GM19452 (cell line): ENCODE data around the gene RFNG.

ENCODE experiments used
- ATAC-seq: cut with Tn5 transposase; IDR thresholded peaks from one replicate; pipeline ENCODE4 v1.9.1; 2021; ENCODE audit not compliant: unreplicated experiment

RFNG gene

DNA sequence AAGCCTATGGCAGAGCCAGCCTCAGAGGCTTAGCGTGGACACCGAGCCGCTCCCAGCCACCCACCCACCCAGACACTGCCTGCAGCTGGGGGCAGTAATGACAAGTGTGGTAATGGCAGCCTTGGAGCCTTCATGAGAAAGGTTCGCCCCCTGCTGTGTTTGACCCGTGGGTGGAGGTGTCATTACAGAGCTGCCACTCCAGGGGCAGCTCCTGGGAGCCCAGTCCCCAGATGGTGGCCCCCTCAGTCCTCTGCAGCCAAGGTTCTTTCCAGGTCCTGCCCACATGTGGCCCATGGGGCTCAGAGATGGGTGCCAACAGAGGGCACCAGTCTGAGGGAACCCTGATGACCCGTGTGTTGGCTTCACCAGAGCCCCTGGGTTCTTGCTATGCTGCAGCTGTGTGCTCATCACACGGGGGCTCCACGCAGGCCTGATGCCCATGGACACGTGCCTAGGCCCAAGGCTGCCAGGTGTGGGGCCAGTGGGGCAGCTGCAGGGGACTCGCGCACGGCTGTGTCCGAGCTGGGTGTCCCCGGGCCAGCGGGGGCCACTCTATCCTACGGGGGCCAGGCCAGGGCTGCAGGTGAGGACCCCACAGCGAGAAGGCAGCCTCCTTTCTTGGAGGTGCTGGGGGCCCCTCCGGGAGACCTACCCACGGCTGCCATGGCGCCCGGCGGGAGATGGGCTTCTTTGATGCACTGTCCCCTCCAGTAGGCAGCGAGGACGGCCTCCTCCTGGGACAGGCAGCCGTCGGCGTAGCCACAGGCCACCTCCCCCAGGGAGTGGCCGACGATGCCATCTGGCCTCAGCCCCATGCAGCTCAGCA lies 38.3 kb upstream of the RFNG start:
- no peak for ATAC-seq

DNA sequence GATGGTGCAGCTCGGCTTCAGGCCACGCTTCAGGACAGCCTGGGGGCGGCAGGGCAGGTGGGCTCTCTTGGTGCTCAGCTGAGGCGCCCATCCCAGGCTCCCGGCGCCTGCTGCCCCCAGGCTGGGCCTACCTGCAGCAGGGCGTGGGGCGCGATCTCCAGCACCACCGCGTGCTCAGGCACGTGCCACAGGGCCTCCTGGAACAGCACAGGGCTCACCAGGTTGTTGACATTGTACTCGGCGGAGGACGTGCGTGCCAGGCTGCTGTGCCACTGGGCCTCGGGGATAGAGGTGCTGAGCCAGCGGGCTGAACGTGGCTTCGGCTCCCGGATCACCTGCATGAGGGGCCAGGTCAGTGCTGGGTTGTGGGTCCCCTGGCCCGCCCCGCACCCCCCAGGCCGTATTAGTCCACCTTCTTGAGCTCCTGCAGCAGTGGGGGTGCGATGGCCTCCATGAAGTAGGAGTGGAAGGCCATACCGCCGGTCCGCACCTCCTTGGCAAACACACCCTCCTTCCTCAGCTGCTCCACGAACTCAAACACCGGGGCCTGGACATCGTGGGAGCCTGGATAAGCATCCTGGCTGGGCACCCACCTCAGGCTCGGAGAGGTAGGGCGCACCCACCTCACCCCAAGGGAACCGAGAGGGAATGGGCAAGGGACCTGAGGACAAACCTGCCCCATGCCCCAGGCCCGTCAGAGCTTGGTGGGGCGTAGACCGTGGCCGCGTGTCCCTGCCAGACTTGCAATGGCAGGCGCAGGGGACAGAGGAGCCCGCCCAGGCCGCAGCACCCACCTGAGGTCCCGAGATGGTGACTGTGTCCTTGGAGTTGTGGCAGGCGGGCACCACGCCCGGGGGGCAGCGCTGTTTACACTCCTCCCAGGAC lies 37.5 kb upstream of the RFNG start:
- no peak for ATAC-seq

DNA sequence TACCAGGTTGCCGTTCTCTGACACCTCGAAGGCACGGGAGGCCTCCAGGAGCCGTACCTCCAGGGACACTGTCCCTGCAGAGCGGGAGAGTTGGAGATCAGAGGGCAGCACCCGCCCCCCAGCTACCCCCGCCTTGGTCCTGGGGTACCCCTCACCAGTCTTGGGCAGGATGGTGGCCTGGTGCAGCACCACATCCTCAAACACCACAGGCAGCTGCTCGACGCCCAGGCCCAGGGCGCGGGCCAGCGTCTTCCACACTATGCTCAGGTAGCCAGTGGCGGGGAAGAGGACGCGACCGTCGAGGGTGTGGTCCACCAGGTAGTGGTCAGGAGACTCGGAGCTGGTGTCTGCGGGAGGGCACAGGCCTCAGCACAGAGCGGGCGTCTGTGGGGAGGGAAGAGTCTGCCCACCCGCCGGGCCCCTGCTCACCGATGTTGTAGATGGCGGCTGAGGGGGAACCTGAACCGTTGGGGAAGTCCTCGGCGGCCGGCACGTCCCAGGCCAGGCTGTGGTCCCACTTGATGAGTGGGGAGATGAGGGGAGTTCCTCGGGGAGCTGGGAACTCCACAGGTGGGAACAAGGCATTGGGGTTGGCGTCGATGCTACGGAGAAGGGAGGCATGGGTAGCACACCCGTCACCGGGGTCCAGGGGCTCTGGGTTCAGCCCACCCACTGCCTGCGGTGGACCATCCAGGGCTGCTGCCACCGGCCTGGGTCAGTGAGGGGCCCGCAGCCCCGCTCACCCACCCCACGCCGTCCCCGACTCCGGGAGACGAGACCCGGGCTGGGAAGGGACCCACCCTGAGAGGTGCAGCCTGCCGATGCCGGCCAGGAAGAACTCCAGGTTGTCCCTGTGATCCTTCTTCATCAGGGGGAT lies 36.6 kb upstream of the RFNG start:
- ATAC-seq = no peak

DNA sequence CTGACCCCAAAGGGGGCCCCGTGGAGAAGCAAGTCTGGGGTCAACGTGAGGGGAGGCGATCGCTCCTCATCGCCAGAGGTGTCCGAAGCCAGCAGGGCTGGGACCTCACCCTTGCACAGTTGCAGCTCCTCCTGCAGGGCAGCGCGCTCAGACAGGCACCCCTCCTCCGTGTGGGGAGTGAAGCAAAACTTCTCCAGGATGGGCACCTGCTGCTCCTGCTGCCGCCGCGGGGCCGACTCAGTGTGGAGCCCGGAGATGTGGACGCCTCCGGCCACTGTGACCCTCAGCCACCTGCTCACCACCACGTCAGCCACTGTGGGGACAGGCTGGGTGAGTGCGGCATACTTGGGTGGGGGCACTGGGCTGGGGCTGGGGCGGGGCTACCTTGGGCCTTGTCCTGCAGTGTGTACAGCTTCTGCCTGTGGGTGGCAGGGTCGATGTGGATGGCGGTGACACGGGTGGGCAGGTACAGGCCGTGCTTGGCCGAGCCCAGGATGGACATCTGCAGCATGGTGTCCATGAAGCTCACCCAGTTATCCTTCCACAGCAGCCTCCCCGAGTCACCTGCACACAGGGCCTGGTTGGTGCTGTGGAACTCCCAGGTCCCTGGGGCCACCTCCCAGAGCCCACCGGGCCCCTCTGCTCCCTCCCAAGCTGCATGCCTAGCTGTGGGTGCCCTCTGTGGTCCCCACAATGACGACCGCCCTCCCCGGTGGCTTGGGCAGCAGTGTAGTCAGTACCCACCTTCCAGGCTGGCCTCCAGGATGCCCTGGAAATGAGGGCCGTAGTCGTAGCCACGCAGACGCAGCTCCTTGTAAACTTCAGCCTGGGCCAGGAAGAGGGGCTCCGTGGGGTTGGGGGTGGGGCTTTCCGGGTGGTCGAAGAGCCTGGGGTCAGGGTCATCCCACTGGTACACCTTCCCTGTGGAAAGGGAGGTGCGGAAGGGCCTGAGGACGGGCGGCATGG lies 35.6 kb upstream of the RFNG start:
- no peak for ATAC-seq

DNA sequence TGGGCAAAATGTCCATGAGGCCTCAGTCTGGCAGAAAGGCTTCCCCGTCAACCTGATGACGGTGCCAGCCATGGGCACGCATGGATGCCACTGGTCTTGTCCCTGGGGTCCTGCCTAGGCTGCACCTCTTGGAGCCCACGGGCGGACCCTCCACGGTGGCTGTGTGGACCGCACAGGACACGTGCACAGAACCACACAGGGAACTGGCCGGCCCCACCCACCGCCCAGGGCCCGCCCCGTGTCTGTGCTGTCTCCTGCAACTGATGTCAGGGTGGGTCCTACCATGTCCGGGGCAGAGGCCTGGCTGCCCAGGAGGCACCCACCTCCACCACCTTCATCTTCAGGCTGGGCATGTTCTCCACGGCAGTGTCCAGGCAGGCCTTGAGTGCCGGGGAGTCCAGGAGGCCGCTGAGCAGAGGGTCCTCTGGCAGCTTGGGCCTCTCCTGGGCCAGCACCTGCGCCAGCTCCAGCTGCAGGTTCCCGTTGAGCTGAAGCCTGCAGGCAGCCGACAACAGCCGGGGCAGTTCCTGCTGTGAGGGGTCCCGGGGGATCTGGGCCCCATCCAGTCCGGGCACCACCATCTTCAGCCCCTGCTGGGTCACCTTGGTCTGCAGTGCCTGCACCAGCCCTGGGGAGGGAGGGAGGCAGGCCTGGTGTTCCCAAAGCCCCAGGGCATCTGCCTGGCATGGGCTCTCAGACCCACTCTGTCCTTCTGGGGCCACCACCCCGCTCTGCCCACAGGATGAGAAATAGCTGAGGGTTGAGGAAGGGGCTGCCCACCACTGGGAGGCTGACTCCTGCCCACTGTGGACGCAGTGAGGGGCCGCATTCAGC lies 34.5 kb upstream of the RFNG start:
- ATAC-seq = no peak

DNA sequence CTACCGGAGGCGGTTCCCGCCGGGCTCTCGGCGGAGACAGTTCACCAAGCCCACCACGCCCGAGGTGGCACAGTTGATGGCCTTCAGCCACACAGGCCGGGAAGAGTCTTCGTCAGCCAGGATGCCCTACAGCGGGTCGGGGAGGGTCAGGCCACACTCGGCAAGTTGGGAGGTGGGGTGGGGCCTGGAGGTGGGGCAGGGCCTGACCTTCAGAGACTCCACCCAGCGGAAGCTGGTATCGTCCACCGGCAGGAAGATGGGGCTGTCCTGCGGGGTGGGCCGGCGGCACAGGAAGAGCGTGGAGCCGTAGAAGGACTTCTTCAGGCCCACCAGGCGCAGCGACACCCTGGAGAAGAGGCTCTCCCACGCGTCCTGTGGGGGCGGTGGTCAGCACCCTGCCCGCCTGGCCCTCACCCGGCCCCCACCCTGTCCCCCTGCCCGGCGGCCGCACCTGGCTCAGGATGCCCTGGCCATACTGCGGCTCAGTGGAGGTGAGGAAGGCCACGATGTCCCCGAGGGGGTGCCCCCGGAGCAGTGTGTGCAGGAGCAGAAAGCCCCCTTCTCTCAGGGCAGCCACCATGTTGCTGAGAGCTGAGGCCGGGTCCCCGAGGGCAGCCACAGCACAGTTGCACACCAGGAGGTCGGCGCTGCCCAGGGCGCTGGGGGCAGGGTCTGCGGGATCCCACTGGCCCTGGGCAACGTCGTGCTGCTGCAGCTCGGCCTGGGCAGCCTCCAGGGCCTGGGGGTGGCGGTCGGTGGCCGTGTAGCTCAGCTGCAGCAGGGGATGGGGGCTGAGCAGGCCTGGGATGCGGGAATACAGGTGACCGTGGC lies 33.6 kb upstream of the RFNG start:
- no peak for ATAC-seq

DNA sequence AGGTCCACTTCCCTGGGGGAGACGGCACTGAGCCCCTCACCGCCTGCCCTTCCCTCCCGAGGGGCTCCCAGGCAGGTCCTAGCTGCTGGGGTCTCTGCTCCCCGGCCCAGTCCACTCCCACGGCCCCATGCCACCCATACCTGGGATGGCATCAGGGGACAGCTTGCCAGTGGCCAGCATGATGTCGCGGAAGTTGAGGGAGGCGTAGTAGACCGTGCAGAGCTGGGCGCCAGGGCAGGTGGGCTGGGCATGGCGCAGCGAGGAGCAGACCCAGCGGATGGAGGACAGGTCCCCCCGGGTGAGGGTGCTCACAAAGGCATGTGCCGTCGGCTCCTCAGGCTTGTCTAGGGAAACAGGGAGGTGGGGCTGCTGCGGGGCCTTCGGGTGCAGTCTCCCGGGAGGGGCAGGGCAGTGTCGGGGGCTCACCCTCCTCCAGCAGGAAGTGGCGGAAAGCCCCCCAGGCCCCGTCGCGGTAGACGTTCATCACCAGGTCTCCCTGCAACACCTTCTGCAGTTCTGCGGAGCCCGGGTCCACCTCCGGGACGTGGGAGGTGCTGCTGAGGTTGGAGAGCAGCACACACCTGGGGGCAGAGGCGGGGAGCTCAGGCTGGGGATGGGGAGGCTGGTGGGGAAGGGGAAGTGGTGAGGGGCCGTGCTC lies 32.9 kb upstream of the RFNG start:
- ATAC-seq = no peak

DNA sequence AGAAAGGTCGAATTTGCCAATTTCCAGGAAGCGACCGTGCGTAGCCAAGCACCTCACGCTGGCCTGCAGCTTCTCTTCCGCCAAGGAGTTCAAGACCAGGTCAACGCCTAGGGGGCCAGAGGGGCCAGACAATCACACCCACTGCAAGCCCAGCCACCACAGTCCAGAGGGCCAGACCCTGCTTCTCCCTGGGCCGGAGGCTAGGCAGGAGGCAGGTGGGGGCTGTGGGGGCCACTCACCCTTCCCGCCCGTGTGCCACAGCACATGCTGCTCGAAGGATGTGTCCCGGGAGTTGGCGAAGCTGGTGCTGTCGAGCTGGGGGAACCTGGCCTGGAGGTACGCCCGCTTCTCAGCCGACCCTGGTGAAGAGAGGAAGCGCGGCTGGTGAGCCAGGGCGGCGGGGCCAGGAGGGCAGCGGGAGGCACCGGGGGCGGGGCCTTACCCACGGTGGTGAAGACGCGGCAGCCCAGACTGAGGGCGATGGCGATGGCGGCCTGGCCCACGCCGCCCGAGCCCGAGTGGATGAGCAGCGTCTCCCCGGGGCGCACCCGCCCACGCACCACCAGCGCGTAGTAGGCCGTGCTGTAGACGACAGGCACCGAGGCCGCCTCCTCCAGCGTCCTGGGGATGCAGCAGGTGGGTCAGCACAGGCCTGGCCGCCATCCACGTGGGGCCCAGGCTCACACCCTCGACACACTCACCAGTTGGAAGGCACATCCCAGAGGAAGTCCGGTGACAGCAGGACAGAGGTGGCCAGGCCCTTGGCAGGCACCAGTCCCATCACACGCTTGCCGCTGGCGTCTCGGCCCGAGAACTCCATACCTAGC lies 32.1 kb upstream of the RFNG start:
- ATAC-seq = no peak

DNA sequence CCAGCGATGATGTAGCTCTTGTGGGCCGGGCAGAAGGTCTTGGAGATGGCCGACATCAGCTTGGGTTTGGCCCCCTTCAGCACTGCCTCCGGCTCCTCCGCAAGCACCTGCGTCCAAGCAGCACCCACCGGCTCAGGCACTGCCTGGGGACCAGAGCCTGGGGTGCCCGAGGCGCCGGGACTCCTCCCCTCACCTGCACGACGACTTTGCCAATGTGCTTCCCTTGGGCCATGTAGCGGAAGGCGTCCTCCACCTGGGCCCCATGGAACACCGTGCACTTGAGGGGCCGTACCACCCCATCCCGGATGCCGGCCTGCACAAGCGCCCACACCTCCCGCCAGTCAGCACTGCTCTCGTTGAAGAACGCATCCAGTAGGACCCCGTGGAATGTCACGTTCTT lies 31.4 kb upstream of the RFNG start:
- ATAC-seq = no peak

DNA sequence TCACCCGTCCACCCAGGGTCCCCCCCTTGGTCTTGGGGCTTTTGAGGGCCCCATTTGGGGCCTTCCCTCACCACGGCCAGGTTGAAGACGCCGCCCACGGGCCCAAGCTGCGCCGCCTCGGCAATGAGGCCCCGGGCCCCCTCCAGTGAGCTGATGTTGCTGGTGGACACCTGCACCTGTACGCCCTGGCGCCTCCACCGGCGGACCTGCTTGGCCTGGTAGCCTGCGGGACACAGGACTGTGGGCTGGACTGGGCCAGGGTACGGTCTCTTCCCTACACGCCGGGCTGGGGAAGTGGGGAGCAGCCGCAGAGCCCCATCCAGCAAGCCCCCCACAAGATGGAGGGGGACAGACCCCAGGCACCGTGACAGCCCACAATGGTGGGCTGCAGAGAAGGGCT lies 30.8 kb upstream of the RFNG start:
- no peak for ATAC-seq

DNA sequence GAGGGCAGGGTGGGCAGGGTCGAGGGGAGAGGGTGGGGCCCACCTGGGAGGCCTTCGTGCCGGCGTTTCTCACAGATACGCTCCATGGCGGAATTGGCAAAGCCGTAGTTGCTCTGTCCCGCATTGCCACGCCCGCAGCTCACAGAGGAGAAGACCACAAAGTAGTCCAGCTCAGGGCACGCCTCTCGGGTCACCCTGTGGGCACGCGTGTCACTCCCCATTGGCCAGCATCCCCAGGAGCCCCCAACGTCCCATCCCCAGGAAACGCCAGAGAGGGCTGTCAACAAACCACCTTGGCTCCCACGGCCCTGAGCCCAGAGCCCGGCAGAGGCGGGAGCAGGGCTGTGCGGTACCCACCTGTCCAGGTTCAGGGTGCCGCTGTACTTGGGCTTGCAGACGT lies 30.4 kb upstream of the RFNG start:
- ATAC-seq = no peak

DNA sequence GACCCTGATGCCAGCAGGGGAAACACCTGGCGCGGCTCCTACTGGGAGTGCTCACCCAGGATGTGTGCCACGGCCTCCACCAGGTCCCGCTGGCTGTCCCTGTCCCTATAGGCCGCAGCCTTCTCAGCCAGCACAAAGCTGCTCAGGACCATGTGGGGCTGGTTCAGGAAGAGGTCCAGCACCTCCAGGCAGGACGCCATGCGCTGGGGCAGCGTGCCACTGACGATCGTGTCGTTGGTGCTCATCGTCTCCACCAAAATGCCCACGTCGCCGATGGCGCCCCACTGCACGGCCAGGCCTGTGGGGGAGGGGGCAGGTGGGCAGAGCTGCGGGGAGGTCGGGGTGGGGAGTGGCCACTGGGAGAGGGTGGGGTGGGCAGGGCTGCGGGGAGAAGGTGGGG lies 29.9 kb upstream of the RFNG start:
- no peak for ATAC-seq

DNA sequence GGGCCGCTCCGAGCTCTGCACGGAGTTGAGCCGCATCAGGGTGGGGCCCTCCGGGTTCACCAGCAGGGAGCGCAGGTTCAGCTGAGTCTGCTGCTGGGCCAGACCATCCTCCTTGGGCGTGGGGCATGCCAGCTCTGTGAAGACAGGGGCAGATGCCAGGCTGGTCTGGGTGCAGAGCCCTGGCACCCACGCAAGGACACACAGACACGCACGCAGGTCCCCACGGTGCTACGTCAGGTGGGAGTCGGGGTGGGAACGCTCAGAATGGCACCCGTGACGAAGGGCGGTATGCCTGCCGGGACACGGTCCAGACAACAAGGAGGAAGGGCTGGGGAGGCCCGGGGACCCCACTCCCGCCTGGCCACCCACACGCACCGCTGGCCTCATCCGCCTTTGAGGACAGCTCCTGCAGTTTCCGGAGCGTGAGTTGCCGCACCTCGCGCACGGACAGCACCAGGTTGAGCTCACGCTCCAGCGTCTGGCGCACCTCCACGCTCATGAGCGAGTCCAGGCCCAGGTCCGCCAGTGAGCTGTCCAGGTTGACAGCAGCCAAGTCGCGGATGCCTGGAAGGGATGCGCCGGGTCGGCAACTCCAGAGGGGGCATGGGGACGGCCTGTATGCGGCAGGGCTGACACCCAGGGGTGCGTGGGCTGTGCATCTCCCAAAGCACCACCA lies 29.3 kb upstream of the RFNG start:
- no peak for ATAC-seq

DNA sequence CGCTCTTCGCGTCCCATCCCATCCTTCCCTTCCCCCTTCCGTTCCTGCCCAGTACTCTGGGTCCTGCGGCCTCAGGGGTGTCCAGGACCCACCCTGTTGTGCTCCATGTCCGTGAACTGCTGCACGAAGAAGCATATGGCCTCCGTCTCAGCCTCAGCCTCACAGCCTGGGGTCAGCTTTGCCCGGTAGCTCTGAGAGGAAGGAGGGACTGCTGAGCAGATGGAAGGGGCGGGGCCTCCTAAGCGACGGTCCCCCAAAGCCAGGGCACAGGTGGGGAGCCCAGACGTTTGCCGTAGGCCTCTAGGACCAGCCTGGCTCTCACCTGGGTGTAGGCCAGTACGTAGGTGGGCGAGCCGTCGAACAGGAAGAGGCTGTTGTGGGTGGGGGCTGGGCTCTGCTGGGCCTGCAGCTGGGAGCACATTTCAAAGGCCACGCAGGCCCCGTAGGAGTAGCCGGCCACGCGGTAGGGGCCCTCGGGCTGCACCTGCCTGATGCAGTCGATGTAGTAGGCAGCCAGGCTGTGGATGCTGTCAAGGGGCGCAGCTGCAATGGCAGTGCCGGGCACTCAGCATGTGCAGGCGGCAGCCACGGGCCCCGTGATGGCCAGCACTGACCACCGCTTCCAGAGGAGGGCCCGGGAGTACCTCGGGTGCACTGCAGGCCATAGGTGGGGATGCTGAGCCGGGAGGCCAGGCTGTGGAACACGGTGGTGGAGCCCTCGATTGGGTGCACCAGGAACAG lies 28.6 kb upstream of the RFNG start:
- no peak for ATAC-seq

DNA sequence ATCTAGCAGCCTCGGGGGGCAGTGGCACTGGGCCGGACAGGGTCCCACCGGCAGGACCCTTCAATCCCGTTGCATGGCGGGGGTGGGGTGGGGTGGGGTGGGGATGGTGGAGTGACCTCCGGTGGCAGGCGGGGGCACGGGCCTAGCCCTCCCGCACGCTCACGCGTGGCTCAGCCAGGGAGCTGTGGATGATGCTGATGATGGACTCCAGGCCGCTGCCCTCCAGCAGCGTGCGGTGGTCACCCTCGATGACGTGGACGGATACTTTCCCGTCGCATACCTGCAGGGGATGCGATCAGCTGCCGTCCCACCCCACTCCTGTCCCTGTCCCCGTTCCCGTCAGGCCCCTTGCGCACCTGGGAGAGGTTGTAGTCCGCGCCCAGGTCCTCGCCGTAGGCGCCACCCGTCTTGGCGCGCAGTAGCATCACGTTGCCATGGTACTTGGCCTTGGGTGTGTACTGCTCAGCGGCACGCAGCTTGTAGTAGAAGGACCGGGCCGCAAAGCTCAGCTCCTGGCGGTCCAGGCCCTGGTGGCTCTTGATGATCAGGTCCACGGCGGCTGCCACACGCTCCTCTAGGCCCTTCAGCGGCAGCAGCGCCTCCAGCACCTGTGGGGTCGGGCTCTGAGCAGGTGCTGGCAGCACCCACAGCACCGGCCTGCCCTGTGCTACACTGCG lies 27.5 kb upstream of the RFNG start:
- no peak for ATAC-seq
